ENCODE measurements around the gene ADGRG6. TPM values are rescaled to one million over a fixed set of nuclear protein-coding genes. Genes with fewer than 3 reads are reported as not detected.

The ADGRG6 gene
- total and polyA plus RNA-seq, 2 of the 8 experiments (the other 6 are each of a cell fraction or from before 2014, with no cell fraction given) = 1.1 to 6.2 TPM

- TF ChIP-seq EP300 (IDR thresholded peaks at IDR 0.05; ENCODE audit: borderline replicate concordance in 1 of 2, low read depth in 2 of 2, low read length in 2 of 2) = no peak
- no peak for TF ChIP-seq SRF (IDR thresholded peaks at IDR 0.05; ENCODE audit: low read depth, low read length)
These were observed 35.7 kb upstream of the ADGRG6 start (continued) for GRCh38 chr6:142266060-142266459.

Measured in H1 (cell line).